HCT116 (cell line): Measurements from ENCODE around the gene LLGL2.

ENCODE experiments used
- CEBPB ChIP-seq: IDR thresholded peaks from 2 replicates; pipeline ENCODE4 v1.6.1; 2012; ENCODE audit warnings: low read depth
- CTCF ChIP-seq, 3 experiments: fragments of 200-600 bp in 1 of 3; sonication (generic) in 1 of 3; IDR thresholded peaks in 2 of 3; conservative IDR thresholded peaks in 1 of 3; 2 replicates each; pipeline ENCODE4 v1.5.1; 2012 to 2017; ENCODE audit warnings: low read depth in 2 of 3, low read length in 2 of 3, antibody characterized with exemption in 1 of 3, borderline replicate concordance in 1 of 3, control low read depth in 1 of 3, mild to moderate bottlenecking in 1 of 3, mixed read lengths in 1 of 3, mixed run types in 1 of 3, moderate library complexity in 1 of 3; ENCODE audit not compliant: insufficient read depth in 1 of 3
- EZH2 ChIP-seq: fragments of 200-600 bp; sonication (generic); IDR thresholded peaks from 2 replicates; pipeline ENCODE4 v1.6.1; 2017; ENCODE audit warnings: antibody characterized with exemption, mixed run types
- EZH2phosphoT487 ChIP-seq: fragments of 200-600 bp; IDR thresholded peaks from 2 replicates; pipeline ENCODE4 v1.6.1; 2018; ENCODE audit warnings: antibody characterized with exemption, borderline replicate concordance
- JUND ChIP-seq: IDR thresholded peaks from 2 replicates; pipeline ENCODE4 v1.6.1; 2012
- POLR2A ChIP-seq: IDR thresholded peaks from 2 replicates; pipeline ENCODE4 v1.7.0; 2011; ENCODE audit warnings: borderline replicate concordance; ENCODE audit not compliant: insufficient read depth, insufficient read length; ENCODE audit errors: extremely low read depth
- POLR2AphosphoS5 ChIP-seq: IDR thresholded peaks from 2 replicates; pipeline ENCODE4 v1.6.1; 2011; ENCODE audit warnings: mild to moderate bottlenecking, low read depth, low read length, moderate library complexity
- REST ChIP-seq: IDR thresholded peaks from 2 replicates; pipeline ENCODE4 v1.6.1; 2012; ENCODE audit warnings: low read depth
- SP1 ChIP-seq: IDR thresholded peaks from 2 replicates; pipeline ENCODE4 v1.6.1; 2012; ENCODE audit warnings: low read depth
- YY1 ChIP-seq: IDR thresholded peaks from 2 replicates; pipeline ENCODE4 v1.6.1; 2011; ENCODE audit warnings: low read length, low read depth, moderate library complexity, mild to moderate bottlenecking; ENCODE audit not compliant: insufficient replicate concordance; ENCODE audit errors: extremely low read depth
- ZFX ChIP-seq: fragments of 450-650 bp; IDR thresholded peaks from 2 replicates; pipeline ENCODE4 v1.6.1; 2017
- ZNF274 ChIP-seq: fragments of 200-500 bp; sonication (Bioruptor generic); IDR thresholded peaks from 2 replicates; pipeline ENCODE4 v1.6.1; 2014; ENCODE audit warnings: mild to moderate bottlenecking, low read depth, low read length, inconsistent platforms

GRCh38 chr17:75565618-75566017 lies 40.1 kb downstream of the LLGL2 start:
- no peak for TF ChIP-seq CTCF (IDR thresholded peaks at IDR 0.05 in 2 of 3, conservative IDR thresholded peaks at IDR 0.05 in 1 of 3; ENCODE audit: borderline replicate concordance in 1 of 3, insufficient read depth in 1 of 3, low read depth in 2 of 3, low read length in 2 of 3)
- TF ChIP-seq POLR2AphosphoS5 = no peak
- no peak for TF ChIP-seq EZH2
- no peak for TF ChIP-seq POLR2A
- no peak for TF ChIP-seq YY1
- no peak for TF ChIP-seq JUND
- no peak for TF ChIP-seq SP1
- no peak for TF ChIP-seq ZFX
- TF ChIP-seq CEBPB = no peak
- no peak for TF ChIP-seq REST
- no peak for TF ChIP-seq ZNF274
- no peak for TF ChIP-seq EZH2phosphoT487
